SH-SY5Y (cell line): ENCODE results near the gene ADAMTSL3.

Experiments used
- GATA2 ChIP-seq: IDR thresholded peaks from 2 replicates; pipeline ENCODE4 v1.6.1; 2011; ENCODE audit warnings: mild to moderate bottlenecking, low read depth, low read length
- GATA3 ChIP-seq: IDR thresholded peaks from 2 replicates; pipeline ENCODE4 v1.6.1; 2011; ENCODE audit warnings: low read depth, mild to moderate bottlenecking, low read length, moderate library complexity

DNA sequence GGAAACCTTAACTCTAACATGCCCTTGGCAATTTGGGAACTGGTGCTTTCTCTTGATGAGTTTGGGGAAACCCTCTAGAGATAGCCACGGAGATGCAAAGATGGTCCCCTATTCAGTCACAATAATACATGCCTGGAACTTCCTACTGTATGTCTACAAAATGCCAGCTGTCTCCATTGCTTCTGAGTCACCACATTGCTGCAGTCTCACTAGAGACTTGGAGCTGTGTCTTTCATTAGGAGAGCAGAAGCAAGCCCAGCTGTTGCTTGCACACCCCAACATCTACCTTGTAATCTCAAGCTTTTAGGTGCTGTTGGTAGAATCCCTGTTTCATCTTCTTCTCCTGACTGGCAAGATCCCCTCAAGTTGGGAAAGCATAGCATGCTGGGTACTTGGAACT lies 261.0 kb downstream of the ADAMTSL3 start:
- TF ChIP-seq GATA3 (no peak), GATA2 (no peak)
